ENCODE results near the gene UPF2.
"Not testable (repeated sequence)": the region's sequence is repeated elsewhere in the genome, so short reads cannot be mapped to it uniquely, and the experiment has no call there.

UPF2 gene

DNA sequence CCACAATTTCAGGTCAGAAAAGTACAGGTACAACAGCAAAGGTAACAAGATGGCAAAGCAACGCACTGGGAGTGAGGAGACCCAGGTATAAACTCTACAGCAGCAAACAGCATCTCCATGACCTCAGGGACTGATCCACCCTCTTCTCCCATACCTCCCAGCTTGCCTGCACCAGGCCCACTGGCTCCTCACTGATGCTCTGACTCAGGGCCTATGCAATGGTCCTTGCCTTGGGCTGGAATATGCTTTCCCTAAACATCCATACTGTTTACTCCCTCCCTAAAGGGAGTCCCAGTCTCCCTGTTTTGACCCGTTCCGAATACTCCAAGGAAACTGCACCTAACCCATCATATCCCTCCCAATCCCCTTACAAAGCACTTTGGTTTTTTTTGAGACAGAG is 60.4 kb downstream of the UPF2 start:
- Histone ChIP-seq H3K9ac (ENCODE audit: low read length) (no peak overlapping the region), H3K27me3 (ENCODE audit: low read depth, low read length) (no peaks in the 10 kb centered on the region), H3K4me2 (ENCODE audit: low read length) (no peak overlapping the region), H4K20me1 (ENCODE audit: insufficient read depth, low read length) (no peaks in the 10 kb centered on the region), H3K4me1 (ENCODE audit: low read length) (no peaks in the 10 kb centered on the region), H3K79me2 (ENCODE audit: low read length) (no peaks in the 10 kb centered on the region; the same call in 1 of the 2 replicates), H3K36me3 (replicated peaks; ENCODE audit: low read depth, low read length) (no peaks in the 10 kb centered on the region), H3K9me3 (ENCODE audit: insufficient read depth, low read length) (no peaks in the 10 kb centered on the region), H2AFZ (ENCODE audit: low read depth, low read length) (no peak overlapping the region), H3K4me3 (ENCODE audit: low read length) (no peak overlapping the region), H3K27ac (ENCODE audit: low read length) (no peak overlapping the region)
- TF ChIP-seq EZH2phosphoT487 (IDR thresholded peaks at IDR 0.05; ENCODE audit: low read depth) = no peak
- TF ChIP-seq, protein P1, sequence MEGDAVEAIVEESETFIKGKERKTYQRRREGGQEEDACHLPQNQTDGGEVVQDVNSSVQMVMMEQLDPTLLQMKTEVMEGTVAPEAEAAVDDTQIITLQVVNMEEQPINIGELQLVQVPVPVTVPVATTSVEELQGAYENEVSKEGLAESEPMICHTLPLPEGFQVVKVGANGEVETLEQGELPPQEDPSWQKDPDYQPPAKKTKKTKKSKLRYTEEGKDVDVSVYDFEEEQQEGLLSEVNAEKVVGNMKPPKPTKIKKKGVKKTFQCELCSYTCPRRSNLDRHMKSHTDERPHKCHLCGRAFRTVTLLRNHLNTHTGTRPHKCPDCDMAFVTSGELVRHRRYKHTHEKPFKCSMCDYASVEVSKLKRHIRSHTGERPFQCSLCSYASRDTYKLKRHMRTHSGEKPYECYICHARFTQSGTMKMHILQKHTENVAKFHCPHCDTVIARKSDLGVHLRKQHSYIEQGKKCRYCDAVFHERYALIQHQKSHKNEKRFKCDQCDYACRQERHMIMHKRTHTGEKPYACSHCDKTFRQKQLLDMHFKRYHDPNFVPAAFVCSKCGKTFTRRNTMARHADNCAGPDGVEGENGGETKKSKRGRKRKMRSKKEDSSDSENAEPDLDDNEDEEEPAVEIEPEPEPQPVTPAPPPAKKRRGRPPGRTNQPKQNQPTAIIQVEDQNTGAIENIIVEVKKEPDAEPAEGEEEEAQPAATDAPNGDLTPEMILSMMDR (IDR thresholded peaks at IDR 0.05; ENCODE audit: low read depth, low read length) = no peak

DNA sequence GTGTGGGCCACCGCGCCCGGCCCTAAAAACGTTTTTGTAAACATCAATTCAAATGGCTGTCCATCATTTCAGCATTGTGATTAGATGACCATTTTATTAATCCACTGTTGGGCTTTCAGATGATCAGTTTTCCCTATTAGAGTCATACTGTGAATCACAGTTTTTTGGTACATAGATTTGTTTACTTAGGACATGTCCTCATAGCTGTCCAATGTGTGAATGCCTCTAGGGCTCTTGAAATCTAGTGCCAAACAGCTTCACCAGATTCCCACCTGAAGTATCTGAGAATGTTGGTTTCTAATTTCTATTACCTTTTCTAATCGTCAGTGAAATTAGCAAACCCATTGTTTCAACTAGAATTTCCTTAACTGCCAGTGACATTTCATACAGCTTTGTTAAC is 66.8 kb downstream of the UPF2 start:
- no peak overlapping the region for H3K4me2 ChIP-seq (ENCODE audit: low read length)
- no peak overlapping the region for H3K9ac ChIP-seq (ENCODE audit: low read length)
- H3K36me3 ChIP-seq (replicated peaks; ENCODE audit: low read depth, low read length) = peaks cover 14% of the 10 kb centered on the region
- H3K27ac ChIP-seq (ENCODE audit: low read length) = no peak overlapping the region
- no peaks in the 10 kb centered on the region; the same call in 1 of the 2 replicates for H3K79me2 ChIP-seq (ENCODE audit: low read length)
- no peaks in the 10 kb centered on the region for H3K27me3 ChIP-seq (ENCODE audit: low read depth, low read length)
- H3K4me3 ChIP-seq (ENCODE audit: low read length) = no peak overlapping the region
- TF ChIP-seq, protein P1 (IDR thresholded peaks at IDR 0.05; ENCODE audit: low read depth, low read length) = no peak
- no peaks in the 10 kb centered on the region for H3K9me3 ChIP-seq (ENCODE audit: insufficient read depth, low read length)
- no peaks in the 10 kb centered on the region for H3K4me1 ChIP-seq (ENCODE audit: low read length)
- no peaks in the 10 kb centered on the region for H4K20me1 ChIP-seq (ENCODE audit: insufficient read depth, low read length)
- H2AFZ ChIP-seq (ENCODE audit: low read depth, low read length) = no peak overlapping the region

DNA sequence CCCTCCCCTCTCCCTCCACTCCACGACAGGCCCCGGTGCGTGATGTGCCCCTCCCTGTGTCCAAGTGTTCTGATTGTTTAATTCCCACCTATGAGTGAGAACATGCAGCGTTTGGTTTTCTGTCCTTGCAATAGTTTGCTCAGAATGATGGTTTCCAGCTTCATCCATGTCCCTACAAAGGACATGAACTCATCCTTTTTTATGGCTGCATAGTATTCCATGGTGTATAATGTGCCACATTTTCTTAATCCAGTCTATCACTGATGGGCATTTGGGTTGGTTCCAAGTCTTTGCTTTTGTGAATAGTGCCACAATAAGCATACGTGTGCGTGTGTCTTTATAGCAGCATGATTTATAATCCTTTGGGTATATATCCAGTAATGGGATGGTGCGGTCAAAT is 70.1 kb downstream of the UPF2 start:
- peaks cover 21% of the 10 kb centered on the region for H3K36me3 ChIP-seq (replicated peaks; ENCODE audit: low read depth, low read length)
- not testable (repeated sequence) for H4K20me1 ChIP-seq (ENCODE audit: insufficient read depth, low read length); H3K4me1 ChIP-seq (ENCODE audit: low read length); H3K4me3 ChIP-seq (ENCODE audit: low read length); H3K27ac ChIP-seq (ENCODE audit: low read length); H3K27me3 ChIP-seq (ENCODE audit: low read depth, low read length); H2AFZ ChIP-seq (ENCODE audit: low read depth, low read length); H3K9me3 ChIP-seq (ENCODE audit: insufficient read depth, low read length); H3K79me2 ChIP-seq (ENCODE audit: low read length); H3K9ac ChIP-seq (ENCODE audit: low read length); H3K4me2 ChIP-seq (ENCODE audit: low read length)

DNA sequence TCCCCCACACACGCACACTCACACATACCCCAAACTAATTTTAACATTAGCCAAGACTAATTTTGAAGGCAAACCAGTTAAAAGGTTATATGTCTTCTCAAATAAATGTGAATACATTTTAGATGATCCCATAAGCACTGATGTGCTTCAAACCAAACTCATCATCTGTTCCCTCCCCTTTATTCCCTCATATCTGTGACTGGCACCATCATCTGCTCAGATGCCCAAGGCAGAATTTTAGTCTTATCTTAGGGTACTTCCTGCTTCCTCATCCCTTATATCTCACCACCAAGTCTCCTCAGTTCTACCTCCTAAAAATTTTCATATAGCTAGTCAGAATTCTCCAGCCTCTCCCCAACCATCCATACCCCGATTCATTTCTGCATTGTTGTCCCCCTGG is 80.4 kb downstream of the UPF2 start:
- Histone ChIP-seq H3K4me2 (ENCODE audit: low read length) (no peak overlapping the region), H2AFZ (ENCODE audit: low read depth, low read length) (no peak overlapping the region), H3K9me3 (ENCODE audit: insufficient read depth, low read length) (peaks cover 3% of the 10 kb centered on the region; the same call in 1 of the 2 replicates), H3K4me3 (ENCODE audit: low read length) (no peak overlapping the region), H3K9ac (ENCODE audit: low read length) (no peak overlapping the region), H3K27ac (ENCODE audit: low read length) (no peak overlapping the region), H3K36me3 (replicated peaks; ENCODE audit: low read depth, low read length) (peaks cover 37% of the 10 kb centered on the region), H3K4me1 (ENCODE audit: low read length) (no peaks in the 10 kb centered on the region), H4K20me1 (ENCODE audit: insufficient read depth, low read length) (no peaks in the 10 kb centered on the region), H3K79me2 (ENCODE audit: low read length) (no peaks in the 10 kb centered on the region), H3K27me3 (ENCODE audit: low read depth, low read length) (no peaks in the 10 kb centered on the region)
- TF ChIP-seq, protein P1 (IDR thresholded peaks at IDR 0.05; ENCODE audit: low read depth, low read length) = no peak
- TF ChIP-seq EZH2phosphoT487 (IDR thresholded peaks at IDR 0.05; ENCODE audit: low read depth) = no peak

DNA sequence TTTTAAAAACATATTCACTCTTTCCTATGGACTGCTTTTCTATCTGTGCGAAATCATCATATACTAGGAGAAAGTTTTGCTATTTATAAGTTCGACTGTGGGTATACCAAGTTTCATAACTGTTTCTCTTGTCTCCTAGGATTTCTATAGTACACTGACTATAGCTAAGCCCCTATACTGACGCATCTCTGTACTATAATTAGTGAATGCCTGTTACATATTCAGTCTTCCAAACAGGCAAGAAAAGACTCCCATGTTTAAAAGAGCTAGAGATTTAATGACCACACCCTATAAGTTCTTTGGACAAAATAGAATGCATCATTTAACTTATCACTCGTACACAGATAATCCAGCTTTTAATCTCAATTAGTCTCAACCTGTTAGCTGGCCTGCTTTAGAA is 80.8 kb downstream of the UPF2 start:
- H3K79me2 ChIP-seq (ENCODE audit: low read length) = no peaks in the 10 kb centered on the region
- H3K27ac ChIP-seq (ENCODE audit: low read length) = no peak overlapping the region
- H3K9me3 ChIP-seq (ENCODE audit: insufficient read depth, low read length) = peaks cover 3% of the 10 kb centered on the region; the same call in 1 of the 2 replicates
- no peaks in the 10 kb centered on the region for H4K20me1 ChIP-seq (ENCODE audit: insufficient read depth, low read length)
- H3K9ac ChIP-seq (ENCODE audit: low read length) = no peak overlapping the region
- no peaks in the 10 kb centered on the region for H3K4me1 ChIP-seq (ENCODE audit: low read length)
- no peaks in the 10 kb centered on the region for H3K27me3 ChIP-seq (ENCODE audit: low read depth, low read length)
- peaks cover 33% of the 10 kb centered on the region for H3K36me3 ChIP-seq (replicated peaks; ENCODE audit: low read depth, low read length)
- no peak overlapping the region for H3K4me3 ChIP-seq (ENCODE audit: low read length)
- no peak overlapping the region for H2AFZ ChIP-seq (ENCODE audit: low read depth, low read length)
- TF ChIP-seq EZH2phosphoT487 (IDR thresholded peaks at IDR 0.05; ENCODE audit: low read depth) = no peak
- TF ChIP-seq, protein P1 (IDR thresholded peaks at IDR 0.05; ENCODE audit: low read depth, low read length) = no peak
- no peak overlapping the region for H3K4me2 ChIP-seq (ENCODE audit: low read length)

All from OCI-LY3 (cell line).